Activated naive CD4-positive, alpha-beta T cell treated with anti-CD3 and anti-CD28 coated beads, Interleukin-2, amount 50 U/mL, for 16 hours (primary cell): ENCODE results near the gene TNFRSF17.

Experiments
- DNase-seq: peaks from one replicate; pipeline ENCODE4 v3.0.0-alpha.2; 2020

The TNFRSF17 gene

GRCh38 chr16:12009462-12009861 lies 44.5 kb downstream of the TNFRSF17 start:
- no peak for DNase-seq

- no peak for DNase-seq
Observed at GRCh38 chr16:12009922-12010321, 44.9 kb downstream of the TNFRSF17 start.

DNA sequence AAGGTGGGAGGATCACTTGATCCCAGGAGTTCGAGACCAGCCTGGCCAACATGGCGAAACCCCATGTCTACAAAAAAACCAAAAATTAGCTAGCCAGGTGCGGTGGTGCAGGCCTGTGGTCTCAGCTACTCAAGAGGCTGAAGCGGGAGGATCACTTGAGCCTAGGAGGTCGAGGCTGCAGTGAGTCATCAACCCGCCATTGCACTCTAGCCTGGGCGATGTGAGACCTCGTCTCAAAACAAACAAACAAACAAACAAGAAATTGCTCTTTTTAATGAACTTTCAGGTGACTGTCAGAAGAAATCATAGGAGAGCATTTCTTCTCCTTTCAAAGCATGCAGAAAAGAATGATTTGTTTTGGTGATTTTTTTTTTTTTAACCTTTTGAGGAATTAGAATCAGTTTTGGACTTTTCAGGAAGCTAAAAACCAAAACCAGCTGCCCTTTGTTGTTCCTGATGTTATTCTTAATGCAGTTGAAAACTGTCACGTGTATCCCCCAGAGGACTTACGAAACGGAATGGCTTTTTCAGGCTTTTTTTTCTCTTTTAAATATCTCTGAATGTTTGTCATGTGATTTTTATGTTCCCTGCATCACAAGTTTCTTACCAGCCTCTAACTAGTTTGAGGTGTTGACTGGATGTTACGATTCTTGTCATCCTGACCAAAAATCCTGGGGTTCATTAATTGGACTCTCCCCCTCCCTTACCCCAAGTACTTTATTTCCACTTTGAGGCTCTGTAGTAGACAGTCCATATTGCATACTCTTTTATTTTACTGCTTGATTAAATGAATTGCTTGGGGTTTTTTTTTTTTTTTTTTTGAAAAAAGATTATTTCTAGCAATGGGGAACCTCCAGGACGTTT lies 45.6 kb downstream of the TNFRSF17 start:
- no peak for DNase-seq

GRCh38 chr16:12011565-12011964 lies 46.6 kb downstream of the TNFRSF17 start:
- DNase-seq: no peak

GRCh38 chr16:12016291-12016947 lies 51.4 kb downstream of the TNFRSF17 start:
- no peak for DNase-seq

DNA sequence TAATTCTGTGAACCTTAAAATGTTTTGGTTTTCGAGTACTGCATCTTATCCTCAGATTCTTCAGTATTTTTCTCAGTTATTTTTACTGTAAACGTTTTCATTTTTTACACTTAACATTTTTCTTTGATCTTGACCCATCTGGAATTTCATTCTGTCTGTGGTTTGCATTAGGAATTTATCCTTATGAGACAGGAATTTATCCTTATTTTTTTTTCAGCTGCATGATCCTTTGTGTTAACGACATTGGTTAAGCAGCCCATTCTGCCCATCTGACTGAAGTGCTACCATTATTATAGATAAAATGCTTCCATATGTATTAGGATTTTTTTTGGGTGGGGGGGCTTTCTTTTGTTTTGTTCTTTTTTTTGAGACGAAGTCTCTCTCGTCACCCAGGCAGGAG lies 52.5 kb downstream of the TNFRSF17 start:
- no peak for DNase-seq
